Gastrocnemius medialis (tissue), 4 donors: ENCODE results near the gene EPN3. TPM values are rescaled to one million over a fixed set of nuclear protein-coding genes. Genes with fewer than 3 reads are reported as not detected.

Source experiments
- ATAC-seq, 2 donors: fragments of 150-250 bp; one replicate each; pipeline ENCODE4 v1.9.1; 2016
- DNase-seq, 2 donors: peaks; one replicate each; pipeline ENCODE4 v3.0.0-alpha.2; 2019
- H3K27ac ChIP-seq, 4 donors: fragments of 200-600 bp; sonication (generic); 1 replicate in 1 of 4; 2 replicates in 3 of 4; pipeline ENCODE4 v1.5.1; 2016 to 2018; ENCODE audit warnings: mild to moderate bottlenecking in 2 of 4, moderate library complexity in 1 of 4
- H3K27me3 ChIP-seq, 3 donors: fragments of 200-600 bp; sonication (generic) in 2 of 3; 1 replicate in 1 of 3; 2 replicates in 2 of 3; pipeline versions ENCODE4 v1.5.1 to v1.6.0; 2016 to 2019; ENCODE audit warnings: mild to moderate bottlenecking in 1 of 3, moderate library complexity in 1 of 3
- H3K36me3 ChIP-seq, 2 donors: fragments of 200-600 bp; sonication (generic) in 1 of 2; one replicate each; pipeline ENCODE4 v1.5.1; 2017 to 2018
- H3K4me1 ChIP-seq, 2 donors: fragments of 200-600 bp; sonication (generic) in 1 of 2; one replicate each; pipeline ENCODE4 v1.5.1; 2016 to 2017; ENCODE audit warnings: mild to moderate bottlenecking in 2 of 2
- H3K4me3 ChIP-seq, 4 donors: fragments of 200-600 bp; sonication (generic) in 3 of 4; 1 replicate in 1 of 4; 2 replicates in 3 of 4; pipeline ENCODE4 v1.5.1; 2016 to 2019; ENCODE audit warnings: mild to moderate bottlenecking in 2 of 4
- H3K9me3 ChIP-seq, 3 donors: fragments of 200-600 bp; sonication (generic) in 2 of 3; 1 replicate in 1 of 3; 2 replicates in 2 of 3; pipeline ENCODE4 v1.5.1; 2016 to 2019
- POLR2A ChIP-seq, 2 donors: fragments of 450-650 bp; IDR thresholded peaks; one replicate each; pipeline ENCODE4 v1.6.1; 2017; ENCODE audit warnings: antibody characterized with exemption in 2 of 2, mild to moderate bottlenecking in 2 of 2, moderate library complexity in 2 of 2
- in situ Hi-C, 4 donors: fragments of 200-750 bp; cut with MboI; loops; one replicate each; pipeline versions ENCODE4 v1.15.0 to v1.8.0; 2017; ENCODE audit warnings: low sequenced_read_pairs in 4 of 4
- intact Hi-C: fragments of 100-400 bp; cut with DNase I; formaldehyde crosslinking; loops from one replicate; pipeline ENCODE4 v1.15.1; 2023; ENCODE audit warnings: low total_unique reads
- total RNA-seq, 4 donors: library from RNA; depleted of rRNA; stranded (reverse); fragments of >200 nt; gene quantifications; one replicate each; pipeline versions ENCODE4 v1.1.0 to v1.2.3, GENCODE V29; 2016
- TF ChIP-seq, protein P1 (sequence below), 5 experiments: fragments of 450-650 bp in 3 of 5; fragments of 200-600 bp in 2 of 5; sonication (generic) in 2 of 5; IDR thresholded peaks in 4 of 5; conservative IDR thresholded peaks in 1 of 5; 1 replicate in 4 of 5; 2 replicates in 1 of 5; pipeline ENCODE4 v1.5.1; 2016 to 2019; ENCODE audit warnings: antibody characterized with exemption in 5 of 5, mild to moderate bottlenecking in 3 of 5, moderate library complexity in 3 of 5

The EPN3 gene
- total RNA-seq, 4 donors from 2014 or later: not detected

DNA sequence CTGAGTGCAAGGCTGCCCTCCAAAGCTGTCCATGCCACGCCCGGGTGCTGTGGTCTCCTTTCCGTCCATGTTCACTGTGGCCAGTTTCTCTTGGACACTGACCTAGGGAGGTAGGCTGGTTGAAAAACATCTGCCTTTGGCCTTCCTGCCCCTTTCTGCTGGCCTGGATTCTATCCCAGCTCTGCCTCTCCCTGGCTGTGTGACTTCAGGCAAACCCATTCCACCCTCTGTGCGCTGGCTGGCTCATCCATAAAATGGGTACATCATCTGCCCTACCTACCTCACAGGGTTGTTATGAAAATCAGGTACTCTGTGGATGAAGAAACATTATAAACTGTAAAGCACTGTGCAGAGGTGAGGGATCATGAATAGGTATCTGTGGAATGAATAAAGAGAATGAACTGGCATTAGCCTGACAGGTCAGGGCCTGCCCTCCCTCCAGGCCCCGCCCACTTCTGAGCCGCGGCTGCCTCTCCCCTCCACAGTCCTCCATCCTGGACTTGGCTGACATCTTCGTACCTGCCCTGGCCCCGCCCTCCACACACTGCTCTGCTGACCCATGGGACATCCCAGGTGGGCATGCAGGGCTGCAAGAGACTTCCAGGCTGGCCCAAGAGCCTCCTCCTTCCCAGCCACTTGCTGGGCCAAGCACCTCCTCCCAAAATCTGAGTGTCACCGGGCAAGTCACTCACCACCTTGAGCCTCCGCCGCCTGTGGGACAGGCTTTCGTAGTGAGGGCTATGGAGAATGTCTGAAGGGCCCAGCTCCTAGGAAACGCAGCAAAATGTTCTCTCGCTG lies 7.4 kb downstream of the EPN3 start:
- no peaks in the 10 kb centered on the region for H3K27me3 ChIP-seq
- H3K36me3 ChIP-seq: no peaks in the 10 kb centered on the region
- no peak overlapping the region for H3K4me3 ChIP-seq
- ATAC-seq: no peak
- no peak overlapping the region for H3K27ac ChIP-seq
- in situ Hi-C loops: loop anchor here (5.0 to 25.0 kb wide), 6 partner anchors 87 to 415 kb away; partner anchors contain the start of genes ABCC3 (in 1 of the 4) and WFIKKN2 (in 1 of the 4)
- intact Hi-C loops: loop anchor here (5.0 kb wide), 1 partner anchor 167 kb away; the partner anchor contains the start of gene ANKRD40
- TF ChIP-seq POLR2A (IDR thresholded peaks at IDR 0.05): no peak
- TF ChIP-seq, protein P1, sequence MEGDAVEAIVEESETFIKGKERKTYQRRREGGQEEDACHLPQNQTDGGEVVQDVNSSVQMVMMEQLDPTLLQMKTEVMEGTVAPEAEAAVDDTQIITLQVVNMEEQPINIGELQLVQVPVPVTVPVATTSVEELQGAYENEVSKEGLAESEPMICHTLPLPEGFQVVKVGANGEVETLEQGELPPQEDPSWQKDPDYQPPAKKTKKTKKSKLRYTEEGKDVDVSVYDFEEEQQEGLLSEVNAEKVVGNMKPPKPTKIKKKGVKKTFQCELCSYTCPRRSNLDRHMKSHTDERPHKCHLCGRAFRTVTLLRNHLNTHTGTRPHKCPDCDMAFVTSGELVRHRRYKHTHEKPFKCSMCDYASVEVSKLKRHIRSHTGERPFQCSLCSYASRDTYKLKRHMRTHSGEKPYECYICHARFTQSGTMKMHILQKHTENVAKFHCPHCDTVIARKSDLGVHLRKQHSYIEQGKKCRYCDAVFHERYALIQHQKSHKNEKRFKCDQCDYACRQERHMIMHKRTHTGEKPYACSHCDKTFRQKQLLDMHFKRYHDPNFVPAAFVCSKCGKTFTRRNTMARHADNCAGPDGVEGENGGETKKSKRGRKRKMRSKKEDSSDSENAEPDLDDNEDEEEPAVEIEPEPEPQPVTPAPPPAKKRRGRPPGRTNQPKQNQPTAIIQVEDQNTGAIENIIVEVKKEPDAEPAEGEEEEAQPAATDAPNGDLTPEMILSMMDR (IDR thresholded peaks at IDR 0.05 in 4 of 5, conservative IDR thresholded peaks at IDR 0.05 in 1 of 5): no peak
- no peak for DNase-seq
- peaks cover 6 to 14% of the 10 kb centered on the region in 2 donors for H3K4me1 ChIP-seq
- H3K9me3 ChIP-seq: no peaks in the 10 kb centered on the region

DNA sequence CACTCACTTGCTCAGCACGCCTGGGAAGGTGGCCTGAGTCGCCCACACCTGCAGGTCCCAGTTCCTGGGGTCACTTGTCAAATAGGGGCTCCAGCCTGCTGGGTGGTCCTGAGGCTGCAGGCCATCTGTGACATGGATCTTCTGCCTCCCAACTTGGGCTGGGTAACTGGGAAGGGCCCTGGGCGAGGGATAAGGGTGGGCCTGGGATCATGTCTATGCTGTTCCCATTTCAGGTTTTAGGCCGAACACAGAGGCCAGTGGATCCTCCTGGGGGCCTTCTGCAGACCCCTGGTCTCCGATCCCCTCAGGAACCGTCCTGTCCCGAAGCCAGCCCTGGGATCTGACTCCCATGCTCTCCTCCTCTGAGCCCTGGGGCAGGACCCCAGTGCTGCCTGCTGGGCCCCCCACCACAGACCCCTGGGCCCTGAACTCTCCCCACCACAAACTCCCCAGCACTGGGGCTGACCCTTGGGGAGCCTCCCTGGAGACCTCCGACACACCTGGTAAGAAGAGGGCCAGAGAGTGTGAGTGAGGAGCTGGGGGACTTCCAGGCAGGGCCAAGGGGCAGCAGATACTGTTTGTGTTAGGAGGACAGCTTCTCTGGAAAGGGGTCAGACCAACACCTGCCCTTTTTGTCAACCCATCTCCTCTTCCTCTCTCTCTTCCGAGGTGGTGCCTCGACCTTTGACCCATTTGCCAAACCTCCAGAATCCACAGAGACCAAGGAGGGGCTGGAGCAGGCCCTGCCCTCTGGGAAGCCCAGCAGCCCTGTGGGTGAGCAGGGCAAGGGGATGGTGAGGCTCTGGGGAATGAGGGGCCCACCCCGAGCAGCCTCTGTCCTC lies 8.2 kb downstream of the EPN3 start:
- ATAC-seq (no peak), DNase-seq (no peak)
- H3K27ac ChIP-seq: peak overlapping the region in 2 of 4 donors; percentile 64 to 80
- TF ChIP-seq POLR2A (IDR thresholded peaks at IDR 0.05): no peak
- TF ChIP-seq, protein P1 (IDR thresholded peaks at IDR 0.05 in 4 of 5, conservative IDR thresholded peaks at IDR 0.05 in 1 of 5): no peak
- H3K9me3 ChIP-seq: no peaks in the 10 kb centered on the region
- intact Hi-C loops: loop anchor here (5.0 kb wide), 1 partner anchor 167 kb away; the partner anchor contains the start of gene ANKRD40
- no peaks in the 10 kb centered on the region for H3K36me3 ChIP-seq
- H3K4me1 ChIP-seq: peaks cover 6 to 14% of the 10 kb centered on the region in 2 donors
- H3K27me3 ChIP-seq: no peaks in the 10 kb centered on the region
- in situ Hi-C loops: loop anchor here (5.0 to 25.0 kb wide), 6 partner anchors 87 to 414 kb away; partner anchors contain the start of genes ABCC3 (in 1 of the 4) and WFIKKN2 (in 1 of the 4)
- H3K4me3 ChIP-seq: peak overlapping the region in 1 of 4 donors; percentile 58

DNA sequence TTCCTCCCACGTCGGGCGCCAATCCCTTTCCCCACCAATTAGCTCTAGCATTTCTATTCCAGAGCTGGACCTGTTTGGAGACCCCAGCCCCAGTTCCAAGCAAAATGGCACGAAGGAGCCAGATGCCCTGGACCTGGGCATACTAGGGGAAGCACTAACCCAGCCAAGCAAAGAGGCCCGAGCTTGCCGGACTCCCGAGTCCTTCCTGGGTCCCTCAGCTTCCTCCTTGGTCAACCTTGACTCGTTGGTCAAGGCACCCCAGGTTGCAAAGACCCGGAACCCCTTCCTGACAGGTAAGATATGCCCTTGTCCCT lies 8.8 kb downstream of the EPN3 start:
- in situ Hi-C loops (loop anchor here (5.0 to 25.0 kb wide), 6 partner anchors 86 to 413 kb away; partner anchors contain the start of genes ABCC3 (in 1 of the 4) and WFIKKN2 (in 1 of the 4)), intact Hi-C loops (loop anchor here (5.0 kb wide), 1 partner anchor 166 kb away; the partner anchor contains the start of gene ANKRD40)
- Histone ChIP-seq H3K27me3 (no peaks in the 10 kb centered on the region), H3K4me3 (peak overlapping the region; percentile 58 to 68 (median 66)), H3K9me3 (no peaks in the 10 kb centered on the region), H3K27ac (peak overlapping the region; percentile 64 to 80 (median 74)), H3K4me1 (peaks cover 6 to 15% of the 10 kb centered on the region in 2 donors), H3K36me3 (no peaks in the 10 kb centered on the region)
- ATAC-seq: peak in 1 of 2 donors; percentile 12
- TF ChIP-seq, protein P1 (IDR thresholded peaks at IDR 0.05 in 4 of 5, conservative IDR thresholded peaks at IDR 0.05 in 1 of 5): no peak
- TF ChIP-seq POLR2A (IDR thresholded peaks at IDR 0.05): no peak
- no peak for DNase-seq
